Epithelial cell of proximal tubule (primary cell): Measurements from ENCODE around the gene KRTAP6-1. TPM values are rescaled to one million over a fixed set of nuclear protein-coding genes. Genes with fewer than 3 reads are reported as not detected.

Experiments
- DNase-seq: peaks from one replicate; pipeline ENCODE4 v3.0.0-alpha.2; 2011; ENCODE audit warnings: low read depth
- H3K4me3 ChIP-seq: 2 replicates; pipeline ENCODE4 v1.5.1; 2011; ENCODE audit warnings: low read depth, mild to moderate bottlenecking, low read length
- total RNA-seq: library from RNA; depleted of rRNA; stranded (reverse); fragments of >200 nt; gene quantifications from 2 replicates; pipeline ENCODE4 v1.2.3, GENCODE V29; 2015
- TF ChIP-seq, protein P1 (sequence below): conservative IDR thresholded peaks from 2 replicates; pipeline ENCODE4 v1.5.1; 2012; ENCODE audit warnings: low read depth, mild to moderate bottlenecking, low read length

KRTAP6-1 gene
- total RNA-seq, 1 donor from 2014 or later = not detected

DNA sequence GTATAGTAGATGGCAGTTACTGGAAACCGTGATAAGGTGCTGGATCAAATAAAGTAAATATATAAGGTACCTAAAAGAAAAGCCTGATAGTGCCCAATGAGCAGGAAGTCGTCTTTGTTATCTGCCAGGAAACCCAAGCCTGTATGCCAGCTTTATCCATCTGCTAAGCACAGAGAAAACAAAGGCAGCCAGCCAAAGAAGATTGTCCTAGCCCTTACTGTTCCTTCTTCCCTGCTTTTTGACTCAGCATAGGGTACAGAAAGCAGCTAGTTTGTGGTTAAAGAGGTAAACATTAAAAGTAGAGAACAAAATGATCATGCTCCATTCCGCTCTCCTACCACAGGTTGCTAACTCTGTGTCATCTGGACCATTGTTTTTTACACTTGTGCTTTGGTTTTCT lies 33.6 kb downstream of the KRTAP6-1 start:
- DNase-seq = no peak
- TF ChIP-seq, protein P1, sequence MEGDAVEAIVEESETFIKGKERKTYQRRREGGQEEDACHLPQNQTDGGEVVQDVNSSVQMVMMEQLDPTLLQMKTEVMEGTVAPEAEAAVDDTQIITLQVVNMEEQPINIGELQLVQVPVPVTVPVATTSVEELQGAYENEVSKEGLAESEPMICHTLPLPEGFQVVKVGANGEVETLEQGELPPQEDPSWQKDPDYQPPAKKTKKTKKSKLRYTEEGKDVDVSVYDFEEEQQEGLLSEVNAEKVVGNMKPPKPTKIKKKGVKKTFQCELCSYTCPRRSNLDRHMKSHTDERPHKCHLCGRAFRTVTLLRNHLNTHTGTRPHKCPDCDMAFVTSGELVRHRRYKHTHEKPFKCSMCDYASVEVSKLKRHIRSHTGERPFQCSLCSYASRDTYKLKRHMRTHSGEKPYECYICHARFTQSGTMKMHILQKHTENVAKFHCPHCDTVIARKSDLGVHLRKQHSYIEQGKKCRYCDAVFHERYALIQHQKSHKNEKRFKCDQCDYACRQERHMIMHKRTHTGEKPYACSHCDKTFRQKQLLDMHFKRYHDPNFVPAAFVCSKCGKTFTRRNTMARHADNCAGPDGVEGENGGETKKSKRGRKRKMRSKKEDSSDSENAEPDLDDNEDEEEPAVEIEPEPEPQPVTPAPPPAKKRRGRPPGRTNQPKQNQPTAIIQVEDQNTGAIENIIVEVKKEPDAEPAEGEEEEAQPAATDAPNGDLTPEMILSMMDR = no peak
- no peak overlapping the region for H3K4me3 ChIP-seq

DNA sequence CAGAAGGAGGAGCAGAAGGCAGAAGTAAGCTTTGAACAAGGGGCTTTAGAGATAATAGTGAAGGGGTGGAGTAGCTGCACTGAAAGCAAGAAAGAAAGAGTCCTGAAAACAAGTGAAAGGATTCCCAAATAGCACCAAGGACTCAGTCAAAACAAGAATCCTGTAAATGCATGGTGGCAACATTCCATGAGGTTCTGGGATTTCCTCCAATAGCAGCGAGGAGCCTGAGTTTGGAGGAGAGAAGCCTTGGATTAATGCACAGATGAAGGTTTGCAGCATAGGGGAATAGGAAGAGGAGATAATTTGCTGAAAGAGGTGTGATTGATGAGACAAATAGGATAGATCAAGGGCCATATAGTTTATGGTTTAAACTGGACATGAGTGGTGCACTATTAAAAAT lies 34.4 kb downstream of the KRTAP6-1 start:
- DNase-seq = no peak
- TF ChIP-seq, protein P1 = no peak
- no peak overlapping the region for H3K4me3 ChIP-seq

DNA sequence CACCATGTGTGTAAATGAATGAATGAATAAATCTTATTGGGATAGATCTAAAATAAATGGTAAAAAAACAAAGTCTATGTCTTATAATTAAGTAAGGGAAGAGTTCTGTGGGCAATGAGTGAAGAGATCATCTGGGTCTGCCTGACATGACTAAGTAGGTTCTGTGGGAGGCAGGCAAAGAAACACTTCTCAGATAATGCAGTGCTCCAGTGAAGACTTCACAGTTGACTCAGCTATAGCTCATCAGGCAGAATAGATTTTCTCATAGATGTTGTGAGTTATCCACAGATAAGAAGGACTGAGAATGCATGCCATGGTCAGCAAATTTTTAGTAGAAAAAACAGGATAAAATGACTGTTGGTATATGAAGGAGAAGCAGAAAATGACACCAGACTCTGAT lies 36.0 kb downstream of the KRTAP6-1 start:
- H3K4me3 ChIP-seq = no peak overlapping the region
- TF ChIP-seq, protein P1 = no peak
- no peak for DNase-seq

DNA sequence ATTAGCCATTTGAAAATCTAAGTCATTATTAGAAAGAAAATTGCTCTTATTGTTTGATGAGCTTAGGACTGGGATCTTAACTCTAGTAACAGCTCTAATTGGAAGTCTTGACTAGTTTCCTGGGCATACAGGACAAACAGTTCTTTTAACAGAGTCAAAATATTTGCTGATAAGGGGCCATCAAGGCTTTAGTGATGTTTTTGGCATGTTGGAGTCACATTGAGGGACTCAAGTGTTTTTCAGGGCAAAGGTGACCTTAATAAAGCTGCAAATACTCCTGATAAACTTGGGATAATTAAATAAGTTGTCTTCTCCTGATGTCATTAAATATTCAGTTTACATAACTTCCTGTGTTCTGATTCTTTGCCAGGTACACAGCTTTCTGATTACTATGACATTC lies 46.1 kb downstream of the KRTAP6-1 start:
- TF ChIP-seq, protein P1 = no peak
- H3K4me3 ChIP-seq = no peak overlapping the region
- no peak for DNase-seq

DNA sequence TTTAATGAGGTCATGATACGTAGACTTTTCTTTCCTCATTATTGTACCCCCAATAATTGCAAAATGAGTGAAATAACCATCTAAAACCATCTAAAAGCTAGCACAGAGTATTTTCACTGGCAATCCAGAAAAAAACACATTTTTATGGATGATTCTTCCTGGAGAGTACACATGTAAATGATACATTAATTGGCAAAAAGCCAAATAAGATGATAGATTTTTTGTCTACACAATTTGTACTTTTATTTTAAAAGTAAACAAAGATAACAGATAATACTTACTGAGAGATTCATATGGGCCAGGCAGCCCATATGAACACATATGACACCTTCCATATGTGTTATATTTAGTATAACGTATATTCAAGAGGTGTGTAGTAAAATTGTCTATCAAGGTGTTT lies 50.1 kb downstream of the KRTAP6-1 start:
- no peak overlapping the region for H3K4me3 ChIP-seq
- TF ChIP-seq, protein P1 = no peak
- no peak for DNase-seq

Other genes with a start within 250 kb of the KRTAP6-1 start
- gene KRTAP13-2, start 241.7 kb downstream of the KRTAP6-1 start, total RNA-seq = not detected in 2 replicates
- not detected in 2 replicates for gene KRTAP13-1, start 217.9 kb downstream of the KRTAP6-1 start, total RNA-seq
- gene KRTAP13-3, start 188.0 kb downstream of the KRTAP6-1 start, total RNA-seq = not detected in 2 replicates
- gene KRTAP13-4, start 183.7 kb downstream of the KRTAP6-1 start, total RNA-seq = not detected in 2 replicates
- gene KRTAP15-1, start 173.7 kb downstream of the KRTAP6-1 start, total RNA-seq = not detected in 2 replicates
- not detected in 2 replicates for gene KRTAP19-1, start 133.6 kb downstream of the KRTAP6-1 start, total RNA-seq
- not detected in 2 replicates for gene KRTAP19-2, start 126.5 kb downstream of the KRTAP6-1 start, total RNA-seq
- not detected in 2 replicates for gene KRTAP19-3, start 121.9 kb downstream of the KRTAP6-1 start, total RNA-seq
- gene KRTAP19-4, start 116.8 kb downstream of the KRTAP6-1 start, total RNA-seq = not detected in 2 replicates
- gene KRTAP19-5, start 111.8 kb downstream of the KRTAP6-1 start, total RNA-seq = not detected in 2 replicates
- not detected in 2 replicates for gene KRTAP19-6, start 72.1 kb downstream of the KRTAP6-1 start, total RNA-seq
- not detected in 2 replicates for gene KRTAP19-7, start 52.6 kb downstream of the KRTAP6-1 start, total RNA-seq
- gene KRTAP22-2, start 23.5 kb downstream of the KRTAP6-1 start, total RNA-seq = not detected in 2 replicates
- not detected in 2 replicates for gene KRTAP6-3, start 21.5 kb downstream of the KRTAP6-1 start, total RNA-seq
- gene KRTAP6-2, start 15.0 kb downstream of the KRTAP6-1 start, total RNA-seq = not detected in 2 replicates
- not detected in 2 replicates for gene KRTAP22-1, start 12.8 kb downstream of the KRTAP6-1 start, total RNA-seq
- gene KRTAP20-1, start 2.5 kb upstream of the KRTAP6-1 start, total RNA-seq = not detected in 2 replicates
- not detected in 2 replicates for gene KRTAP20-4, start 6.7 kb upstream of the KRTAP6-1 start, total RNA-seq
- gene KRTAP20-2, start 21.3 kb upstream of the KRTAP6-1 start, total RNA-seq = not detected in 2 replicates
- not detected in 2 replicates for gene KRTAP20-3, start 28.9 kb upstream of the KRTAP6-1 start, total RNA-seq
- not detected in 2 replicates for gene KRTAP21-3, start 104.8 kb upstream of the KRTAP6-1 start, total RNA-seq
- not detected in 2 replicates for gene KRTAP21-2, start 133.3 kb upstream of the KRTAP6-1 start, total RNA-seq
- gene KRTAP21-1, start 141.5 kb upstream of the KRTAP6-1 start, total RNA-seq = not detected in 2 replicates
- not detected in 2 replicates for gene KRTAP8-1, start 199.3 kb upstream of the KRTAP6-1 start, total RNA-seq
- not detected in 2 replicates for gene KRTAP7-1, start 215.8 kb upstream of the KRTAP6-1 start, total RNA-seq